ENCODE data around the gene CPT1C.

The CPT1C gene

GRCh38 chr19:49739098-49739497, 48.2 kb downstream of the CPT1C start:
- H3K27ac ChIP-seq = no peak overlapping the region
- H3K4me3 ChIP-seq = no peak overlapping the region

- Histone ChIP-seq H3K4me3 (no peak overlapping the region), H3K27ac (no peak overlapping the region)
Measured at GRCh38 chr19:49739933-49740332, 49.0 kb downstream of the CPT1C start.

- Histone ChIP-seq H3K4me3 (no peak overlapping the region), H3K27ac (no peak overlapping the region)
Measured at GRCh38 chr19:49741210-49741844, 50.4 kb downstream of the CPT1C start.

- H3K4me3 ChIP-seq = no peak overlapping the region
- no peak overlapping the region for H3K27ac ChIP-seq
Measured at GRCh38 chr19:49744946-49745381, 54.0 kb downstream of the CPT1C start.

GRCh38 chr19:49746206-49746958, 55.5 kb downstream of the CPT1C start:
- no peak overlapping the region for H3K4me3 ChIP-seq
- no peak overlapping the region for H3K27ac ChIP-seq

- Histone ChIP-seq H3K27ac (no peak overlapping the region), H3K4me3 (no peak overlapping the region)
Measured at GRCh38 chr19:49749055-49749716, 58.3 kb downstream of the CPT1C start.

GRCh38 chr19:49749771-49750170, 58.9 kb downstream of the CPT1C start:
- Histone ChIP-seq H3K4me3 (no peak overlapping the region), H3K27ac (no peak overlapping the region)

- H3K27ac ChIP-seq = no peak overlapping the region
Measured at GRCh38 chr19:49752701-49753100, 61.8 kb downstream of the CPT1C start.

GRCh38 chr19:49755956-49756355, 65.0 kb downstream of the CPT1C start:
- no peak overlapping the region for H3K4me3 ChIP-seq
- no peak overlapping the region for H3K27ac ChIP-seq

More at GRCh38 chr19:49752701-49753100, 61.8 kb downstream of the CPT1C start:
- no peak overlapping the region for H3K4me3 ChIP-seq

- H3K27ac ChIP-seq = no peak overlapping the region
Measured at GRCh38 chr19:49758292-49758691, 67.4 kb downstream of the CPT1C start.

GRCh38 chr19:49761249-49761624, 70.3 kb downstream of the CPT1C start:
- H3K27ac ChIP-seq = peak overlapping the region in 13 of 21 experiments; percentile 2 to 78 (median 52)

More at GRCh38 chr19:49758292-49758691, 67.4 kb downstream of the CPT1C start:
- H3K4me3 ChIP-seq = no peak overlapping the region

GRCh38 chr19:49761625-49762311, 70.9 kb downstream of the CPT1C start:
- no peak overlapping the region for H3K4me3 ChIP-seq
- H3K27ac ChIP-seq = peak overlapping the region in 13 of 21 experiments; percentile 2 to 78 (median 52)

More at GRCh38 chr19:49761249-49761624, 70.3 kb downstream of the CPT1C start:
- no peak overlapping the region for H3K4me3 ChIP-seq

GRCh38 chr19:49763230-49763629, 72.3 kb downstream of the CPT1C start, which contains the start of gene TSKS:
Gene TSKS (minus strand): TSS chr19:49763306. CDS start chr19:49763247, 59 bp downstream.
- Histone ChIP-seq H3K27ac (peak within 1 kb of the TSS in 7 of 21 experiments; percentile 2 to 78 (median 61)), H3K4me3 (no peak within 1 kb of the TSS)

All from skin epidermis (tissue), 12 donors.